GM19438 (cell line): ENCODE results near the gene ATP13A4.
"Not testable (repeated sequence)": the region's sequence is repeated elsewhere in the genome, so short reads cannot be mapped to it uniquely, and the experiment has no call there.

Experiments
- ATAC-seq: cut with Tn5 transposase; IDR thresholded peaks from one replicate; pipeline ENCODE4 v1.9.1; 2021; ENCODE audit warnings: low read depth; ENCODE audit not compliant: unreplicated experiment

The ATP13A4 gene

GRCh38 chr3:193560091-193560490 lies 5.4 kb upstream of the ATP13A4 start:
- no peak for ATAC-seq

GRCh38 chr3:193559100-193559499 lies 4.4 kb upstream of the ATP13A4 start:
- no peak for ATAC-seq

GRCh38 chr3:193556841-193557240 lies 2.1 kb upstream of the ATP13A4 start:
- no peak for ATAC-seq

GRCh38 chr3:193553586-193553985 lies 1.1 kb downstream of the ATP13A4 start:
- ATAC-seq: no peak

- no peak for ATAC-seq
These were observed 1.8 kb downstream of the ATP13A4 start for GRCh38 chr3:193552923-193553322.

- ATAC-seq: no peak
These were observed 6.3 kb downstream of the ATP13A4 start for GRCh38 chr3:193548406-193548805.

- no peak for ATAC-seq
These were observed 8.6 kb downstream of the ATP13A4 start for GRCh38 chr3:193546129-193546528.

GRCh38 chr3:193545304-193545703 lies 9.4 kb downstream of the ATP13A4 start:
- ATAC-seq: no peak

- ATAC-seq: no peak
These were observed 10.4 kb downstream of the ATP13A4 start for GRCh38 chr3:193544289-193544688.

- no peak for ATAC-seq
These were observed 24.2 kb downstream of the ATP13A4 start for GRCh38 chr3:193530231-193531165.

GRCh38 chr3:193526085-193526484 lies 28.6 kb downstream of the ATP13A4 start:
- not testable (repeated sequence) for ATAC-seq

GRCh38 chr3:193522473-193522872 lies 32.2 kb downstream of the ATP13A4 start:
- no peak for ATAC-seq

GRCh38 chr3:193520738-193521137 lies 34.0 kb downstream of the ATP13A4 start:
- ATAC-seq: no peak

GRCh38 chr3:193515966-193516365 lies 38.7 kb downstream of the ATP13A4 start:
- ATAC-seq: no peak

GRCh38 chr3:193510154-193510553 lies 44.5 kb downstream of the ATP13A4 start:
- no peak for ATAC-seq

- ATAC-seq: no peak
These were observed 45.4 kb downstream of the ATP13A4 start for GRCh38 chr3:193509103-193509965.

- ATAC-seq: no peak
These were observed 46.6 kb downstream of the ATP13A4 start for GRCh38 chr3:193508108-193508507.

GRCh38 chr3:193507566-193507965 lies 47.1 kb downstream of the ATP13A4 start:
- no peak for ATAC-seq

- no peak for ATAC-seq
These were observed 47.8 kb downstream of the ATP13A4 start for GRCh38 chr3:193506921-193507320.

GRCh38 chr3:193502871-193503270 lies 51.8 kb downstream of the ATP13A4 start:
- ATAC-seq: no peak

GRCh38 chr3:193499801-193500485 lies 54.8 kb downstream of the ATP13A4 start:
- no peak for ATAC-seq
